OCI-M2 (cell line): ENCODE results near the gene RELL1.
A peak's percentile ranks its signal among the peaks of the same experiment; 100 is the strongest.

Experiments
- DNase-seq: peaks from one replicate; lab custom pipeline; 2025; ENCODE audit not compliant: unreplicated experiment; lab: John Stamatoyannopoulos, UW

RELL1 gene

DNA sequence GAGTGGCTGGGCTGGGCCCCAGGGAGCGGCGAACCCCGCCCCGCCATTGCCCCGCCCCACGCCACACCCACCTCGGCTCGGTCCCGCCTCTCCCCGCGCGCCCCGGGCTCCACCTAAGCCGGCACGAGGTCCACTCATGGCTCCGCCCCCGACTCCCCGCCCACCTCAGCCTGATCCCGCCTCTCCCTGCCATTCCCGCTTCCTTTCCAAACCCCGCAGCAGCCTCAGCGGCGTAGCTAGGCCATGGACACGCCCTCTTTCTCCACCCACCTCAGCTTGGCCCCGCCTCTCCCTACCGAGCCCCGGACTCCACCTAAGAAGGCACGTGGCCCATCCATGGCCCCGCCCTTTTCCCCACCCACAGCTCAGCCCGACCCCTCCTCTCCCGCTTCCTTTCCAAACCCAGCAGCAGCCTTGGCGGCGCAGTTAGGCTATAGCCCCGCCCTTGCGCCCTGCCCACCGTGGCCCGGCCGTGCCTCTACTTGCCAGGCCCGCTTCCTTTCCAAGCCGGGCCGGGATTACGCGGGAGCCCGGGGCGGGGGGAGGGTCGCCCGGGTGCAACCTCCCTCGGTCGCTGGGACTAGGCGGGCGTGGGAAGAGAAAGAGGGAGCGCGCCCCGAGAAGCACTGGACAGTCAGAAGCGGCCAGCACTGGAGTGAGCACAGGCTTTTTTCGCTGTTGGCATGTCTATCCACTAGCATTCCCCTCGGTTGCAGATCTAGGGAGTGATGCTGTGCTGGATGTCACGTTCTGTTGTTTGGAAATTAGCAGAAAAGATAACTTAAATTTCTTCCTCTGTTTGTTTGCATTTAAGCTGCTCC lies at the start of gene RELL1:
Gene RELL1 (minus strand): TSS at position 4 of the 821 bp plus-strand sequence. CDS start 89 bp downstream, outside the sequence.
- DNase-seq, result peak; percentile 84

GRCh38 chr4:37735578-37735977 lies 49.4 kb upstream of the RELL1 start:
- DNase-seq, result no peak

DNA sequence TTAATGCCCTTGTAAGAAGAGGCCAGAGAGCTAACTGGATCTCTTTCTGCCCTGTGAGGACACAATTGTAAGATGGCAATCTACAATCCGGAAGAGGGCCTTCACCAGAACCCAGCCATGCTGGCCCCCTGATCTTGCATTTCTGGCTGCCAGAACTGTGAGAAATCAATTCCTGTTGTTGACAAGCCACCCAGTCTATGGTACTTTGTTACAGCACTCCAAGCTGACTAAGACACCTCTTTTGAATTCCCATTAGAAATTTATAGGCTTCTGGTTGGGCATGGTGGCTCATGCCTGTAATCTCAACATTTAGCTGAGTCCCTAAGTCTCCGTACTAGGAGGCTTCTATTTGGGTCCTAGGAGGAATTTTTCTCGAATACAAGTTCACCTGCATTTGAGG lies 48.8 kb upstream of the RELL1 start:
- no peak for DNase-seq

DNA sequence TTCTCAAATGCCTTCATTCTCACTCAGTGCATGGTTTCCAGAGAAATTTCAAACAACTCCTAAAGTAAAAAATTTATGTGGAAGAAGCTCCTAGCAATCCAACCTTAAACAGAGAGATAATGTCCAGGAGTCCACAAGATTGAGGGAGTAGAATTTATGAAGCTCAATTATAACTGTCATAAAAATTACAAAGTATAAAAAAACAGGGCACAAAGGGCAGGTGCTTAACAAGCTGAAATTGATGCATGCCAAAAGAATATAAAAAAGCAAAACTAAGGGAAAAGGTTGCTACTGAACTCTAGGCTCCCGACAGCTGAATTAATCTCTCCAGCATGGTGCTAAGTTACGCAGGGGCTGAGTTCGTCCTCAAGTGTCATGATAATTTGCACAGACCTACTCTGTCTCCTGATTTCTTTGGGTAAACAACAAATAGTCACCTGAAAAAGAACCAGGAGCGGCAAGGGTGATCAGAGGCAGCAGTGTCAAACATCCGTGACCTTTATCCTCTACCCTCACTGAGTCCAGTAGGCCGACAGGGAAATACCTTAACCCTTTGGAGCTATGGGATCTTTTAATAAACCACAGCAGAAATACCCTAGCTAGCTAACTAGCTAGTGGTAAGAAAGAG lies 47.2 kb upstream of the RELL1 start:
- no peak for DNase-seq

GRCh38 chr4:37732526-37733186 lies 46.5 kb upstream of the RELL1 start:
- DNase-seq, result no peak

- DNase-seq, result no peak
These were observed 43.5 kb upstream of the RELL1 start for GRCh38 chr4:37729649-37730004.

GRCh38 chr4:37728064-37728463 lies 41.9 kb upstream of the RELL1 start:
- no peak for DNase-seq

GRCh38 chr4:37727635-37728034 lies 41.5 kb upstream of the RELL1 start:
- no peak for DNase-seq

- no peak for DNase-seq
These were observed 40.5 kb upstream of the RELL1 start for GRCh38 chr4:37726666-37727065.

GRCh38 chr4:37725718-37726117 lies 39.5 kb upstream of the RELL1 start:
- DNase-seq, result no peak

DNA sequence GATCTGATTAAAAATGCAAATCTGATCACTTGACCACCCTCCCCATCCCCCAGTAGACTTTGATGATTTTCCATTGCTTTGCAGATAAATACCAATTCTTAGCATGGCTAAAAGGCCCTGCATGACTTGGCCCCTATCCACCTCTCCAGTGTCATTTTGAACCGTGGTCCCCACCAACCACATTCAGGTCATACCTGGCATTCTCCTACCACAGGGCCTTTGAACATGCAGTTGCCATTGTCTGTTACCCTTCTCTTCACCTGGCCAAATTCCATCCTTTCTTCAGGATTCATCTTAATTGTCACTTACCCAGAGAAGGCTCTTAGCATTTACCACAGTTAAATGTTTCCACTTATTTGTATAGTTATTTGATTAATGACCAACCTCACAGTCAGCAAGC lies 36.9 kb upstream of the RELL1 start:
- DNase-seq, result no peak

- no peak for DNase-seq
These were observed 35.9 kb upstream of the RELL1 start for GRCh38 chr4:37721995-37722638.

DNA sequence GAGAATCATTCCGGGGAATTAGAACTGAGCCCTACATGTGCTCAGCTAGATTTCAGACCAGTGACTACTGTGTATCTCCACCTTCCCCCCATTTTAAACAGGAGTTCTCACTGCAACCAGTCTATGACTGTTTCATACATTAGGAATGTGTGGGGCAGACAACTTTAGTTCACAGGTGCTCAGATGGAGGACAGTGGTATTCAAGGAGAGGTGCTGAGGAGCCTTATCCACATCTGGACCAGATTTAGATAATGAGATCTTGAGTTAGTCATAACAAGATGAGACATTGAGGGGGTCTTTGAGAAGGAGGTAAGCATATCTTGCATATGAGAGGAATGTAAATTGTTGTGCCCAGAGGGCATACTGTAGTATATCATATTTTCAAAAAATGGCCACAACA lies 32.8 kb upstream of the RELL1 start:
- DNase-seq, result no peak

DNA sequence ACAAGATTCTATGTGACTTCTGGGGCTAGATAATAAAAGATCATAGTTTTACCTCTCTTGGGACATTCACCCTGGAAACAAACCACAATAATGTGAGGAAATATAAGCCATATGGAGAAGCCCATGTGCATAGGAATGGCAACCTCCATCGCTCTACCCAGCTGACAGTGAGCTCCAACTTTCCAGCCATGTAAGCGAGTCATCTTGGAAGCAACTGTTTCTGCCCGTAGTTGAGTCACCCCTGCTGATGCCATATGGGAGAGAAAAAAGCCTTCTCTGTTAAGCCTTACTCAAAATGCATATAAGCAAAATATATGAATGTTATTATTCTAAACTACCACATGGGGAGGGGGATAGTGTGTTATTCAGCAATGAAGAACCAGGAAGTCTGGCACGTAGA lies 31.4 kb upstream of the RELL1 start:
- DNase-seq, result no peak

DNA sequence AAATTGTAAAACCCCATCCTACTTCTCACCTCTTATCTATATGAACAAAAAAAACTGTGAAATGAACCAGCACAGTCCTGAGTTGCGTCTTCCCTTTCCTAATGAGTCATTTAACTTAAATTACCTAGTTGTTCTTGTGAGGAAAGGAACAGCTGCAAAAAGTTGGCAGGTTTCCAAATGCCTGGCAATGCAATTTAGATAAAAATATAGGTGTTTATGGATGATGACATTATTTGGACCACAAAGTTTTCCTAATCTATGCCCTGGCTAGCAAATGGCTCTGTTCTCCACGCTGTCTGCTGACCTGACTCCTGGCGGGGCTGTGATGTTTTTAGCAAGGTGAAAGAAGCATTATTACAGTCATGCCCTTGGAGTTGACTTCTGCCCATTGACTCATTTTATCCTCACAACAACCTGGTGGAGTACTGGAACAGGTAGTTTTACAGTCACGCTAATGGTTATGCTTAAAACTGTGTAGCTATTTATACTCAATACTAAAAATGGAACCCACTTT lies 29.8 kb upstream of the RELL1 start:
- DNase-seq, result no peak

DNA sequence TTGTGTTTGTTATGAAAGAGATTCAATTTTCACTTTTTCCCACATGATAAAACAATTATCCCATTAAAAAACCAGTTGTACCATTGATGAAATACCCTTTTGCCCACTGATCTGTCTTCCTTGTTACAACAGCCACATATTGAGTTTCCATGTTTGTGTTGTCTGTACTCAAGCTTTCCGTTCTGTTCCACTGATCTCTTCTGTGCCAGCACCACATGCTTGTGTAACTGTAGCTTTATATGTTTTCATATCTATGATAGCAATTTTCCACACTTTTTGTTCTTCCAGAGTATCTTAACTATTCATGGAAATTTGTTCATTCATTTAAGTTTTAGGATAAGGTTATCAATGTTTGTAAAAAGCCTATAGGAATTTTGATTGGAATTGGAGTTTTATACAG lies 24.3 kb upstream of the RELL1 start:
- DNase-seq, result no peak

- no peak for DNase-seq
These were observed 19.9 kb upstream of the RELL1 start for GRCh38 chr4:37706032-37706431.

DNA sequence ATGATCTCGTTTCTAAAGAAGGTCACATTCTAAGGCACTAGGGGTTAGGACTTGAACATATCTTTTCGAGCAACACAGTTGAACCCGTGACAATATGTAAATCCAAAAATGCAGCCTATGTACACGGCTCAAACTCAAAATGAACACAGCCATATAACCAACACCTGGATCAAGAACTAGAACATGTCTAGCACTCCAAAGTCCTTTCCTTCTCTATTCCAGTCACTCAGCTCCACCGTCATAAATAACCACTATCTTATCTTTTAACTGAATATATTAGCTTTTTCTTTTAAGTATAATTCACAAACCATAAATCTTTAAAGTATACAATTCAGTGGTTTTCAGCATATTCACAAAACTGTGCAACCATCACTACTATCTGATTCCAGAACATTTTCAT lies 19.4 kb upstream of the RELL1 start:
- no peak for DNase-seq

GRCh38 chr4:37699868-37700481 lies 13.8 kb upstream of the RELL1 start:
- DNase-seq, result no peak

DNA sequence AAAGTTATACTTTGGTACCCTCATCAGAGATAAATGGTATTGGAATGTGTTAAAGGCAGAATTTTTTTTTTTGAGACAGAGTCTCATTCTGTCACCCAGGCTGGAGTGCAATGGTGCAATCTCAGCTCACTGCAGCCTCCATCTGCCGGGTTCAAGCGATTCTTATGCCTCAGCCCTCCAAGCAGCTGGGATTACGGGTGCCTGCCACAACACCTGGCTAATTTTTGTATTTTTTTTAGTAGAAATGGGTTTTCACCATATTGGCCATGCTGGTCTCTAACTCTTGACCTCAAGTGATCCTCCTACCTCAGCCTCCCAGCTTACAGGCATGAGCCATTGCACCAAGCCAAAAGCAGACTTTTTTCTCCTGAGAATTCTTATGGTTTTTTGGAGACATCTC lies 11.4 kb upstream of the RELL1 start:
- DNase-seq, result no peak
